ENCODE measurements around the gene CD55. TPM values are rescaled to one million over a fixed set of nuclear protein-coding genes. Genes with fewer than 3 reads are reported as not detected.
"Not testable (repeated sequence)": the region's sequence is repeated elsewhere in the genome, so short reads cannot be mapped to it uniquely, and the experiment has no call there.

CD55 gene
- polyA plus RNA-seq, 1 experiment: 31.0 TPM

GRCh38 chr1:207316622-207317391 is 4.7 kb upstream of the CD55 start:
- ChIA-PET POLR2A (no interaction called here), CTCF (no interaction called here)
- no peak for TF ChIP-seq CTCF (IDR thresholded peaks at IDR 0.05; ENCODE audit: insufficient read depth, low read depth, low read length)
- Histone ChIP-seq H3K27me3 (ENCODE audit: control insufficient read depth, insufficient read depth, low read length) (peaks cover 3% of the 10 kb centered on the region), H3K36me3 (ENCODE audit: control insufficient read depth, insufficient read depth, low read length) (no peaks in the 10 kb centered on the region), H3K4me3 (ENCODE audit: low read depth, low read length) (no peak overlapping the region)
- DNase-seq (ENCODE audit: low read depth): no peak

- no peak overlapping the region for H3K4me3 ChIP-seq (ENCODE audit: low read depth, low read length)
- POLR2A ChIA-PET: no interaction called here
- CTCF ChIA-PET: no interaction called here
- H3K36me3 ChIP-seq (ENCODE audit: control insufficient read depth, insufficient read depth, low read length): no peaks in the 10 kb centered on the region
- TF ChIP-seq CTCF (IDR thresholded peaks at IDR 0.05; ENCODE audit: insufficient read depth, low read depth, low read length): no peak
- DNase-seq (ENCODE audit: low read depth): no peak
- peaks cover 3% of the 10 kb centered on the region for H3K27me3 ChIP-seq (ENCODE audit: control insufficient read depth, insufficient read depth, low read length)
Measured at GRCh38 chr1:207317561-207317960, 3.9 kb upstream of the CD55 start.

- H3K4me3 ChIP-seq (ENCODE audit: low read depth, low read length): no peak overlapping the region
- no peaks in the 10 kb centered on the region for H3K36me3 ChIP-seq (ENCODE audit: control insufficient read depth, insufficient read depth, low read length)
- ChIA-PET CTCF (no interaction called here), POLR2A (no interaction called here)
- no peak for DNase-seq (ENCODE audit: low read depth)
- H3K27me3 ChIP-seq (ENCODE audit: control insufficient read depth, insufficient read depth, low read length): peaks cover 3% of the 10 kb centered on the region
- no peak for TF ChIP-seq CTCF (IDR thresholded peaks at IDR 0.05; ENCODE audit: insufficient read depth, low read depth, low read length)
Measured at GRCh38 chr1:207318072-207318619, 3.3 kb upstream of the CD55 start.

- Histone ChIP-seq H3K36me3 (ENCODE audit: control insufficient read depth, insufficient read depth, low read length) (no peaks in the 10 kb centered on the region), H3K4me3 (ENCODE audit: low read depth, low read length) (no peak overlapping the region), H3K27me3 (ENCODE audit: control insufficient read depth, insufficient read depth, low read length) (peaks cover 3% of the 10 kb centered on the region)
- ChIA-PET POLR2A (no interaction called here), CTCF (interaction anchor here (0.6 to 2.1 kb wide), 3 partner anchors 9 to 1787 kb away, joined by 3 to 7 read pairs (median 3); no protein-coding TSS in a partner anchor)
- TF ChIP-seq CTCF (IDR thresholded peaks at IDR 0.05; ENCODE audit: insufficient read depth, low read depth, low read length): no peak
- DNase-seq (ENCODE audit: low read depth): no peak
Measured at GRCh38 chr1:207319199-207319598, 2.3 kb upstream of the CD55 start.

- DNase-seq (ENCODE audit: low read depth); H3K36me3 ChIP-seq (ENCODE audit: control insufficient read depth, insufficient read depth, low read length); H3K4me3 ChIP-seq (ENCODE audit: low read depth, low read length); POLR2A ChIA-PET; H3K27me3 ChIP-seq (ENCODE audit: control insufficient read depth, insufficient read depth, low read length): not testable (repeated sequence)
- CTCF ChIA-PET: interaction anchor here (2.1 kb wide), 2 partner anchors 8 to 10 kb away, joined by 6 to 7 read pairs; no protein-coding TSS in a partner anchor
Measured at GRCh38 chr1:207320105-207320504, 1.4 kb upstream of the CD55 start.
